GM18520 (cell line): ENCODE data around the gene DAD1.

Experiments used
- ATAC-seq: cut with Tn5 transposase; IDR thresholded peaks from one replicate; pipeline ENCODE4 v1.9.1; 2021; ENCODE audit not compliant: unreplicated experiment

Gene DAD1

GRCh38 chr14:22521449-22522239 lies 67.4 kb downstream of the DAD1 start:
- no peak for ATAC-seq

- no peak for ATAC-seq
These were observed 68.2 kb downstream of the DAD1 start for GRCh38 chr14:22520796-22521195.

GRCh38 chr14:22519877-22520685 lies 68.9 kb downstream of the DAD1 start:
- no peak for ATAC-seq

- no peak for ATAC-seq
These were observed 71.0 kb downstream of the DAD1 start for GRCh38 chr14:22518073-22518472.

GRCh38 chr14:22517117-22517720 lies 71.8 kb downstream of the DAD1 start:
- ATAC-seq, result no peak

GRCh38 chr14:22515929-22516328 lies 73.1 kb downstream of the DAD1 start:
- no peak for ATAC-seq
